GM12878 (cell line): ENCODE data around the gene PLXNA4. TPM values are rescaled to one million over a fixed set of nuclear protein-coding genes. Genes with fewer than 3 reads are reported as not detected.

Experiments
- IRF4 ChIP-seq: IDR thresholded peaks from 2 replicates; pipeline ENCODE4 v1.6.1; 2011; ENCODE audit warnings: low read depth, low read length
- NBN ChIP-seq: fragments of 450-650 bp; IDR thresholded peaks from 2 replicates; pipeline ENCODE4 v1.6.1; 2016
- NFYB ChIP-seq: IDR thresholded peaks from 2 replicates; pipeline ENCODE4 v1.6.1; 2011; ENCODE audit warnings: low read depth, mild to moderate bottlenecking, low read length, improper control_type of control experiment, moderate library complexity; ENCODE audit not compliant: insufficient read depth
- REST ChIP-seq: IDR thresholded peaks from 2 replicates; pipeline ENCODE4 v1.6.1; 2012; ENCODE audit warnings: mild to moderate bottlenecking, low read depth, low read length
- SMAD5 ChIP-seq: IDR thresholded peaks from 2 replicates; pipeline ENCODE4 v1.6.1; 2016; ENCODE audit warnings: antibody characterized with exemption, low read depth
- ZNF217 ChIP-seq: fragments of 450-650 bp; IDR thresholded peaks from 2 replicates; pipeline ENCODE4 v1.6.1; 2017; ENCODE audit warnings: antibody characterized with exemption, mild to moderate bottlenecking
- ZNF384 ChIP-seq: IDR thresholded peaks from 2 replicates; pipeline ENCODE4 v1.6.1; 2012; ENCODE audit warnings: low read depth, mild to moderate bottlenecking, low read length, improper control_type of control experiment, borderline replicate concordance
- ZNF592 ChIP-seq: fragments of 450-650 bp; IDR thresholded peaks from 2 replicates; pipeline ENCODE4 v1.6.1; 2017; ENCODE audit warnings: mild to moderate bottlenecking, moderate library complexity
- ZNF622 ChIP-seq: fragments of 450-650 bp; IDR thresholded peaks from 2 replicates; pipeline ENCODE4 v1.6.1; 2017; ENCODE audit warnings: mild to moderate bottlenecking, inconsistent platforms
- polyA plus RNA-seq, 11 experiments: library from polyadenylated mRNA; depleted of rRNA in 4 of 11; unstranded in 6 of 11; stranded (reverse) in 5 of 11; fragments of >200 nt; fragmentation: Nextera tagmentation in 4 of 11; fragmentation: Illumina TruSeq in 1 of 11; extraction: Ambion mirVana in 4 of 11; extraction: Trizol in 1 of 11; gene quantifications; 1 replicate in 1 of 11; 2 replicates in 10 of 11; pipeline versions ENCODE4 v1.2.1 to v1.2.3, GENCODE V29; 2011 to 2016; ENCODE audit warnings: inconsistent platforms in 2 of 11, missing spikeins in 2 of 11, low read depth in 1 of 11
- total RNA-seq, 4 experiments: library from RNA; depleted of rRNA in 3 of 4; stranded (reverse); fragments of >200 nt in 3 of 4; fragmentation: Illumina TruSeq in 1 of 4; extraction: Trizol in 1 of 4; gene quantifications; 2 replicates each; pipeline versions ENCODE4 v1.2.1 to v1.2.3, GENCODE V29; 2013 to 2021
- TF ChIP-seq, protein P1 (sequence below): IDR thresholded peaks from 2 replicates; pipeline ENCODE4 v1.6.1; 2012; ENCODE audit warnings: low read depth, low read length, improper control_type of control experiment

The PLXNA4 gene
- total and polyA plus RNA-seq, 10 of the 15 experiments (the other 5 are each of a cell fraction or from before 2014, with no cell fraction given), result 0.03 TPM; not detected in 9

DNA sequence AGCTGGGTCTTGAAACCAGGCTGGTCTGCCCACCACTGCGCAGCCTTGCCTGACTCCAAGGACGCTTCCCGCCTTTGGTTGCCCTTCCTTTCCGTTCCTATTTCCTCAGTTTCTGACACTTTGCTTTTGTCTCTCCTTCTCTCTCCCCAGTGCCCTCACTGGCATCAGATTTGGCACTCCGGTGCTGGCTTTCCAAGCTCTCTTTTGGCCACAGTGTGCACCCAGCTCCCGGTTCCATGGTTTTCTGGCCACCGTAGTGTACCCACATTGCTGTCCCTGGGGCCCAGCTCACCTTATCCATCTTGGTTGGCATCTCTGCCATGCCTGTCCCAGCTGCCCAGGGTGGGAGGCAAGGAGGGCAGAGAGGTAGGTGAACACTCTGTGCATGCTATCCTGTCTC lies 142.2 kb downstream of the PLXNA4 start (continued):
- TF ChIP-seq ZNF592 (no peak), ZNF217 (no peak), NBN (no peak), REST (no peak), IRF4 (no peak), ZNF384 (no peak), ZNF622 (no peak), SMAD5 (no peak), NFYB (no peak)
- TF ChIP-seq, protein P1, sequence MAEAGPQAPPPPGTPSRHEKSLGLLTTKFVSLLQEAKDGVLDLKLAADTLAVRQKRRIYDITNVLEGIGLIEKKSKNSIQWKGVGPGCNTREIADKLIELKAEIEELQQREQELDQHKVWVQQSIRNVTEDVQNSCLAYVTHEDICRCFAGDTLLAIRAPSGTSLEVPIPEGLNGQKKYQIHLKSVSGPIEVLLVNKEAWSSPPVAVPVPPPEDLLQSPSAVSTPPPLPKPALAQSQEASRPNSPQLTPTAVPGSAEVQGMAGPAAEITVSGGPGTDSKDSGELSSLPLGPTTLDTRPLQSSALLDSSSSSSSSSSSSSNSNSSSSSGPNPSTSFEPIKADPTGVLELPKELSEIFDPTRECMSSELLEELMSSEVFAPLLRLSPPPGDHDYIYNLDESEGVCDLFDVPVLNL, result no peak
